Kasumi-1 (cell line): ENCODE data around the gene PARD3.
A peak's percentile ranks its signal among the peaks of the same experiment; 100 is the strongest.
"Not testable (repeated sequence)": the region's sequence is repeated elsewhere in the genome, so short reads cannot be mapped to it uniquely, and the experiment has no call there.

Experiments used
- DNase-seq, 2 experiments: peaks; one replicate each; lab custom pipeline; 2025; lab: John Stamatoyannopoulos, UW

The PARD3 gene

GRCh38 chr10:34742456-34742855, 72.6 kb downstream of the PARD3 start:
- DNase-seq, result no peak

GRCh38 chr10:34741087-34741486, 74.0 kb downstream of the PARD3 start:
- DNase-seq, result not testable (repeated sequence)

GRCh38 chr10:34740321-34740720, 74.8 kb downstream of the PARD3 start:
- DNase-seq, result peak in 1 of 2 experiments; percentile 64

GRCh38 chr10:34739915-34740314, 75.2 kb downstream of the PARD3 start:
- peak; percentile 90 to 92 for DNase-seq

- DNase-seq, result no peak
Measured at GRCh38 chr10:34737772-34738169, 77.3 kb downstream of the PARD3 start.

- no peak for DNase-seq
Measured at GRCh38 chr10:34736976-34737771, 77.9 kb downstream of the PARD3 start.

- DNase-seq, result no peak
Measured at GRCh38 chr10:34734918-34735317, 80.2 kb downstream of the PARD3 start.

- DNase-seq, result peak; percentile 65 to 72
Measured at GRCh38 chr10:34732926-34733325, 82.2 kb downstream of the PARD3 start.

GRCh38 chr10:34731885-34732701, 83.0 kb downstream of the PARD3 start:
- DNase-seq, result no peak

- DNase-seq, result no peak
Measured at GRCh38 chr10:34731213-34731612, 83.9 kb downstream of the PARD3 start.

GRCh38 chr10:34730726-34731125, 84.4 kb downstream of the PARD3 start:
- no peak for DNase-seq

GRCh38 chr10:34729619-34730018, 85.5 kb downstream of the PARD3 start:
- DNase-seq, result no peak

- DNase-seq, result no peak
Measured at GRCh38 chr10:34728361-34728760, 86.7 kb downstream of the PARD3 start.

GRCh38 chr10:34727595-34728033, 87.5 kb downstream of the PARD3 start:
- DNase-seq, result no peak

GRCh38 chr10:34726862-34727261, 88.2 kb downstream of the PARD3 start:
- peak; percentile 62 to 77 for DNase-seq

GRCh38 chr10:34723750-34724149, 91.3 kb downstream of the PARD3 start:
- peak; percentile 68 to 87 for DNase-seq

- DNase-seq, result no peak
Measured at GRCh38 chr10:34722404-34722803, 92.7 kb downstream of the PARD3 start.

- DNase-seq, result no peak
Measured at GRCh38 chr10:34721208-34721840, 93.8 kb downstream of the PARD3 start.

- DNase-seq, result no peak
Measured at GRCh38 chr10:34719746-34720145, 95.3 kb downstream of the PARD3 start.

- no peak for DNase-seq
Measured at GRCh38 chr10:34719328-34719727, 95.8 kb downstream of the PARD3 start.

GRCh38 chr10:34717429-34717828, 97.7 kb downstream of the PARD3 start:
- no peak for DNase-seq

GRCh38 chr10:34716958-34717357, 98.1 kb downstream of the PARD3 start:
- peak; percentile 73 to 80 for DNase-seq

GRCh38 chr10:34716234-34716633, 98.9 kb downstream of the PARD3 start:
- DNase-seq, result no peak
